Fibroblast of lung (primary cell): Measurements from ENCODE around the gene USP37. TPM values are rescaled to one million over a fixed set of nuclear protein-coding genes. Genes with fewer than 3 reads are reported as not detected.

ENCODE experiments used
- DNase-seq, 2 donors: peaks; one replicate each; pipeline versions ENCODE4 v3.0.0 to v3.0.0-alpha.2; 2010; ENCODE audit warnings: low read depth in 2 of 2
- H2AFZ ChIP-seq: 2 replicates; pipeline ENCODE4 v1.5.1; 2012; ENCODE audit warnings: low read length, control low read depth, inconsistent platforms
- H3K27ac ChIP-seq: 2 replicates; pipeline ENCODE4 v1.5.1; 2011; ENCODE audit warnings: low read length, control low read depth; ENCODE audit not compliant: insufficient read depth
- H3K27me3 ChIP-seq: 2 replicates; pipeline ENCODE4 v1.5.1; 2011; ENCODE audit warnings: mild to moderate bottlenecking, low read length; ENCODE audit not compliant: control insufficient read depth, insufficient read depth
- H3K36me3 ChIP-seq: 2 replicates; pipeline ENCODE4 v1.5.1; 2011; ENCODE audit warnings: low read length; ENCODE audit not compliant: control insufficient read depth, insufficient read depth
- H3K4me1 ChIP-seq: 2 replicates; pipeline ENCODE4 v1.5.1; 2011; ENCODE audit warnings: low read length; ENCODE audit not compliant: control insufficient read depth, insufficient read depth; ENCODE audit errors: extremely low read depth
- H3K4me2 ChIP-seq: 2 replicates; pipeline ENCODE4 v1.5.1; 2011; ENCODE audit warnings: low read length, control low read depth; ENCODE audit not compliant: insufficient read depth; ENCODE audit errors: extremely low read depth
- H3K4me3 ChIP-seq, 4 experiments: fragments of 200-600 bp in 1 of 4; sonication (generic) in 1 of 4; replicated peaks in 1 of 4; 2 replicates each; pipeline ENCODE4 v1.5.1; 2011 to 2016; ENCODE audit warnings: low read length in 4 of 4, low read depth in 3 of 4, mild to moderate bottlenecking in 3 of 4, control low read depth in 2 of 4, inconsistent platforms in 1 of 4, mixed read lengths in 1 of 4; ENCODE audit not compliant: insufficient read depth in 1 of 4; ENCODE audit errors: control extremely low read depth in 1 of 4
- H3K79me2 ChIP-seq: 2 replicates; pipeline ENCODE4 v1.5.1; 2012; ENCODE audit warnings: mild to moderate bottlenecking, low read length, inconsistent platforms; ENCODE audit not compliant: control insufficient read depth, insufficient read depth
- H3K9ac ChIP-seq: 2 replicates; pipeline ENCODE4 v1.5.1; 2011; ENCODE audit warnings: mild to moderate bottlenecking, low read length, control low read depth; ENCODE audit not compliant: insufficient read depth
- H3K9me3 ChIP-seq: 2 replicates; pipeline ENCODE4 v1.5.1; 2012; ENCODE audit warnings: low read depth, low read length; ENCODE audit not compliant: control insufficient read depth, insufficient read depth
- H4K20me1 ChIP-seq: 2 replicates; pipeline ENCODE4 v1.5.1; 2011; ENCODE audit warnings: low read length; ENCODE audit not compliant: control insufficient read depth, insufficient read depth; ENCODE audit errors: extremely low read depth
- CTCF ChIP-seq, 2 donors: IDR thresholded peaks in 1 of 2; conservative IDR thresholded peaks in 1 of 2; 1 replicate in 1 of 2; 2 replicates in 1 of 2; pipeline ENCODE4 v1.5.1; 2011 to 2012; ENCODE audit warnings: low read length in 2 of 2, control low read depth in 1 of 2, inconsistent platforms in 1 of 2, low read depth in 1 of 2, mild to moderate bottlenecking in 1 of 2
- EZH2 ChIP-seq: IDR thresholded peaks from 2 replicates; pipeline ENCODE4 v1.5.1; 2012; ENCODE audit warnings: low read length, control low read depth, mild to moderate bottlenecking; ENCODE audit errors: missing control alignments
- polyA plus RNA-seq, 2 donors: library from polyadenylated mRNA; depleted of rRNA in 1 of 2; stranded (reverse) in 1 of 2; unstranded in 1 of 2; fragments of >200 nt; gene quantifications; 2 replicates each; pipeline ENCODE4 v1.2.1, GENCODE V29; 2011 to 2012; ENCODE audit warnings: missing spikeins in 1 of 2
- total RNA-seq: library from RNA; depleted of rRNA; stranded (reverse); fragments of >200 nt; gene quantifications from 2 replicates; pipeline ENCODE4 v1.2.1, GENCODE V29; 2014

Gene USP37
- total and polyA plus RNA-seq, 2 donors (not counting 1 experiment from before 2014, with no cell fraction given): 4.6 to 8.3 TPM

GRCh38 chr2:218471036-218471435 is 97.1 kb downstream of the USP37 start:
- no peak overlapping the region for H3K4me3 ChIP-seq
- no peak overlapping the region for H3K9ac ChIP-seq
- no peaks in the 10 kb centered on the region for H4K20me1 ChIP-seq
- peaks cover 1% of the 10 kb centered on the region for H3K36me3 ChIP-seq
- no peak for DNase-seq
- no peak overlapping the region for H3K27ac ChIP-seq
- H3K27me3 ChIP-seq: no peaks in the 10 kb centered on the region
- no peaks in the 10 kb centered on the region for H3K4me1 ChIP-seq
- no peak overlapping the region for H2AFZ ChIP-seq
- no peaks in the 10 kb centered on the region for H3K79me2 ChIP-seq
- H3K4me2 ChIP-seq: no peak overlapping the region
- H3K9me3 ChIP-seq: no peaks in the 10 kb centered on the region
- TF ChIP-seq EZH2 (no peak), CTCF (conservative IDR thresholded peaks at IDR 0.05 in 1 of 2, IDR thresholded peaks at IDR 0.05 in 1 of 2; ENCODE audit: low read depth in 1 of 2, low read length in 2 of 2) (no peak)

GRCh38 chr2:218470448-218470847 is 97.7 kb downstream of the USP37 start:
- Histone ChIP-seq H3K27me3 (no peaks in the 10 kb centered on the region), H3K4me2 (no peak overlapping the region), H3K4me3 (no peak overlapping the region), H3K27ac (no peak overlapping the region), H3K9me3 (no peaks in the 10 kb centered on the region), H4K20me1 (no peaks in the 10 kb centered on the region), H3K36me3 (peaks cover 1% of the 10 kb centered on the region), H3K79me2 (no peaks in the 10 kb centered on the region), H2AFZ (no peak overlapping the region), H3K9ac (no peak overlapping the region), H3K4me1 (no peaks in the 10 kb centered on the region)
- DNase-seq: no peak
- TF ChIP-seq EZH2 (no peak), CTCF (conservative IDR thresholded peaks at IDR 0.05 in 1 of 2, IDR thresholded peaks at IDR 0.05 in 1 of 2; ENCODE audit: low read depth in 1 of 2, low read length in 2 of 2) (no peak)

- no peak overlapping the region for H3K9ac ChIP-seq
- H3K4me3 ChIP-seq: no peak overlapping the region
- no peak overlapping the region for H2AFZ ChIP-seq
- peak in 1 of 2 donors; percentile 30 for TF ChIP-seq CTCF (conservative IDR thresholded peaks at IDR 0.05 in 1 of 2, IDR thresholded peaks at IDR 0.05 in 1 of 2; ENCODE audit: low read depth in 1 of 2, low read length in 2 of 2)
- TF ChIP-seq EZH2: no peak
- no peak overlapping the region for H3K27ac ChIP-seq
- peak; percentile 16 to 56 for DNase-seq
- H3K27me3 ChIP-seq: no peaks in the 10 kb centered on the region
- no peaks in the 10 kb centered on the region for H3K79me2 ChIP-seq
- H4K20me1 ChIP-seq: no peaks in the 10 kb centered on the region
- H3K4me2 ChIP-seq: no peak overlapping the region
- H3K9me3 ChIP-seq: no peaks in the 10 kb centered on the region
- no peaks in the 10 kb centered on the region for H3K4me1 ChIP-seq
- H3K36me3 ChIP-seq: peaks cover 3% of the 10 kb centered on the region
These were observed 102.0 kb downstream of the USP37 start for GRCh38 chr2:218465987-218466633.
